Activated effector memory CD4-positive, alpha-beta T cell treated with Interleukin-2 at 50 U/mL for 16 hours (primary cell): ENCODE data around the gene SCARB1.

Experiments used
- DNase-seq: peaks from one replicate; pipeline ENCODE4 v3.0.0-alpha.2; 2020

The SCARB1 gene

GRCh38 chr12:124841558-124841945 is 22.1 kb downstream of the SCARB1 start:
- no peak for DNase-seq

- DNase-seq = no peak
Measured at GRCh38 chr12:124837958-124838803, 25.5 kb downstream of the SCARB1 start.

GRCh38 chr12:124837249-124837897 is 26.3 kb downstream of the SCARB1 start:
- DNase-seq = no peak

DNA sequence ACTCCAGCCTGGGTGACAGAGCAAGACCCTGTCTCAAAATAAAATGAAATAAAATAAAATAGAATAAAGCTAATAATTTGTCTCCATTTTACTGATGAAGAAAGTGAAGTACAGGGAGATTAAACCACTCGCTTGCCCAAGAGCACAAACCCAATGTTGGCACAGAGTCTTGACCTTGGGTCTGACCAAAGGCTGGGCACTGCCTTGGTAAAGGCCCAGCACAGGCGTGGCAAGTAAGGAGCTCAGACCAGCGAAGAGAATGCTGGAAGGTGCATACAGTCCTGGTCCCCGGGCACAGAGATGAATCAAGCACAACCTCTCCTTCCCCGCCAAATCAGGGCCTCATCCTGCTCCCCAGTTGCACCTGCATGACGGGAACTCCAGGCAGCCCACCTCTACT is 26.9 kb downstream of the SCARB1 start:
- DNase-seq = no peak

GRCh38 chr12:124835656-124836410 is 27.8 kb downstream of the SCARB1 start:
- no peak for DNase-seq

GRCh38 chr12:124834822-124835221 is 28.8 kb downstream of the SCARB1 start:
- no peak for DNase-seq

- DNase-seq = no peak
Measured at GRCh38 chr12:124833693-124834122, 30.0 kb downstream of the SCARB1 start.

- no peak for DNase-seq
Measured at GRCh38 chr12:124832856-124833255, 30.8 kb downstream of the SCARB1 start.

DNA sequence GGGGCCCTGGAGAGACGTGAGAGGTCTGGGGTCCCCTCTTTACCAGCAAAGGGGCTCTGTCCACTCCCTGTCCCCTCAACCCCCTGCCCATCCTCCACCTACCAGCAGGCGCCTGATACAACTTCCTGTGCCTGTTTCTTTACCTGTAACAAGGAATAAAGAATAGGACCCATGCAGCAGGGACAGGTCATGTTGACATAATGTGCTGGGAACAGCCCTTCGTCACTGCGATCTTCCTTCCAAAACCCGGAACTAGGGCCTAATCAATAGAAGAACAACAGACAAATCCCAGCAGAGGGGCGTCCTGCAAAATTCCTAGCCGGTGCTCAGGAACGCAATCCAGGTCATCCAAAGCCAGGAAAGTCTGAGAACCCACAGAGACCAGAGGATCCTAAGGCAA is 32.1 kb downstream of the SCARB1 start:
- no peak for DNase-seq

GRCh38 chr12:124830306-124830705 is 33.4 kb downstream of the SCARB1 start:
- DNase-seq = no peak

GRCh38 chr12:124829708-124830304 is 33.9 kb downstream of the SCARB1 start:
- DNase-seq = no peak

GRCh38 chr12:124829008-124829707 is 34.5 kb downstream of the SCARB1 start:
- no peak for DNase-seq

DNA sequence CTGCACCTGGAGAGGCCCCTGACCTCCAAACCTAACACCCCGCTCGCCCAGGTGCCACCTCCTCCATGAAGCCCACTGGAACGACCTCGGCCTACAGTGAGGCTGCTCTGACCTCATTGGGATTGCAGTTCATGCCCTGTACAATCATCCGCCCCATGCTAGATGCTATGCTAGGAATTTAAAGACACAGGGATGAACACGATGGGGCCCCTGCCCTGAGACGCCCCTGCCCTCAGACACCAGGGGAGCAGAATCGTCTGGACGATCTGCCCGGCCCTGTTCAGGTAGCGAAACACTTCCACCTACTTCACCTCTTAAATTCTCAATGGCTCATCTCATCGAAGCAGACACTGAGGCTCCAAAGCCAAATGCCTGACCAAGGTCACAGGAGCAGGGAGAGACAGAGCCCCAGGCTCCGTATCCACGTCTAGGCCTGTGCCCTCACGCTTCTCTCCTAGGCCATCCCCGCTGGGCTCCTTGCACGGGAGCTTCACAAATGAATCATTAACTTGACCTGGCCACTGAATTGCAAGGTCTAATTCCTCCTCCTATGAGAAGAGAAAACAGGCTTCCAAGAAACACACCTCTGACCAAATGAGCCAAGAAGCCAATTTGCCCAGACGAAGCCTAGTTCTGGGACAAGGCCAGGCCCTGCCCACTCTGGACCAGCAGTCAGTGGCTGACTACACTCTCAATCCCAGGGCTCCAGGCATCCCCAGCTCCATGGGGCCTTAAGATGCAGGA is 35.2 kb downstream of the SCARB1 start:
- no peak for DNase-seq

DNA sequence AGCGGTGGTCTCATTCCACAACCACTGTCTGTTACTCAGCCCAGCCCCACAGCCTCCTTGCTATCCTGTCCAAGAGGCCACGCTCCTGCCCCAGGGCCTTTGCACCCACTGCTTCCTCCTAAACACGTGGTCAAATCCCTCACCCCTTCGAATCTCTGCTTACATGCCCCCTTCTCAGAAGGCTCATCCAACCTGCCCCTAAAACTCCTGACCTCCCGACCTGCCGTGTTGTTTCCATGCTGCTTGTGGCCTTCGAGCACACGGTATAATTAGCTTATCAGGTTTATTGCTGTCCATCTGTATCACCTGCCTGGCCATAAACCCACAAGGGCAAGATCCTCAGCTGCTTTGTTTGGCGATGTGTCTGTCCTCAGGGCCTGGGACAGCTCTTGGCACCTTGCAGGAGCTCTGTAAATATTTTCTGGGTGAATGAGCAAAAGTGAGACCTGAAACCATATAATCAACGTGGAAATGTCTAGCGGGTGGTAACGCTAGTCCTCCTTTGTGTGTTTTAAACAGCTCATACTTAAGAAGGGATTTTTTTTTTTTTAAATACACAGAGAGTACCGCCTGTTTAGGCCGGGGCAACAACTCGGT is 36.0 kb downstream of the SCARB1 start:
- no peak for DNase-seq

GRCh38 chr12:124824195-124824594 is 39.5 kb downstream of the SCARB1 start:
- no peak for DNase-seq

- DNase-seq = no peak
Measured at GRCh38 chr12:124823272-124823970, 40.2 kb downstream of the SCARB1 start.

DNA sequence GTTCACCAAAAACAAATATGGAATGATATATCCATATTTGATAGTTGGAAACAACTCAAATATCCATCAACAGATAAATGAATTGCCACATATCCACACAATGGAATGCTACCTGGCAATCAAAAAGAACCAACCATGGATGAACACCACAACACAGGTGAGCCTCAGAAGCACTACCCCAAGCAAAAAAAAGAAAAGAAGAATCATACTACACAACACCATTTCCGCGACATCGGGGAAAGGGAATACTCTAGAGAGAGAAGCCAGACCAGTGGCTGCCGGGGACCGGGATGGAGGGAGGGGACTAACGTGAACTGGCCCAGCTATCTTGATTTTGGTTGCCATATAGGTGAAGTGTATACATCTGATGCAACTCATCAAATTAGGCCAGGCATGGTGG is 41.4 kb downstream of the SCARB1 start:
- no peak for DNase-seq

DNA sequence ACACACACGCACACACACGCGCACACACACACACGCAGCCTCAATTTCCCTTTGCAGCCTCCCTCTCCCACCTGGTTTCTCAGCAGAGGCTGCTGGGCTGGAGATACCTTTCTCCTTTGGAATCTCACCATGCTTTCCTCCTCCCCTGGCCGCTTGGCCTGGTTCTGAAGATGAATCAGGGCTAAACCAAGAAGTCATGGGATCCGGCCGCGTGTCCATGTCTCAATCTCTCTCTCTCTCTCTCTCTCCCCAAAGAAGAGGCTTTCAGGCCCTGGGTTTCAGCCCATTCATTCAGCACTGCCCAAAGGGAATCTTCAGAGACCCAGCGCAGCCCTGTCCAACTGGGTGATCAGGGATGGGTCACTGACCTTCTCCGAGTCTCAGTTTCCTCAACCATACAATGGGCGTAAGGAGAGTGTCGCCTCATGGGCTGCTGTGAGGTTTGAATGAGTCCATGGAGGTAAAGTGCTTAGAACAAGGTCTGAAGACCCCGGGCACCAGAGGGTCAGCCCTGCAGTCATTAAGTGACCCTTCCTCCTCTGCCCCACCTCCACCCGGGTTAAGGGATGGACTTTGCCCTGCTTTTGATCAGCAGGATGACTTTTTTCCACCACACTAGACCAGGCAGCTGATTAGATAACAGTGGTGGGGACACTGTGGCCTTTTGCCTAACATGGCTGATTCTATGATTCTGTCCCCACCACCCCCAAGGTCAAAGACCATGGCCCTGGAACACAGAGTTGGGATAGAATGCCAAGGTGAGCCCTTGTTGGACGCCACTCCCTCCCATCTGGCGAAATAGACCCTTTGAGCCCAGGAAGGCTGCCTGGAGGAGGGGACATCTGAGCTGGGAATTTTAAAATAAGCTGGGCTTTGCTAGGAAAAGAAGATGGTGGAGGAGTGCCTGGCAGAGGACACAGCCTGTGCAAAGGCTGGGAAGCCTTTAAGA is 42.1 kb downstream of the SCARB1 start:
- DNase-seq = no peak

- no peak for DNase-seq
Measured at GRCh38 chr12:124820199-124820598, 43.5 kb downstream of the SCARB1 start.

DNA sequence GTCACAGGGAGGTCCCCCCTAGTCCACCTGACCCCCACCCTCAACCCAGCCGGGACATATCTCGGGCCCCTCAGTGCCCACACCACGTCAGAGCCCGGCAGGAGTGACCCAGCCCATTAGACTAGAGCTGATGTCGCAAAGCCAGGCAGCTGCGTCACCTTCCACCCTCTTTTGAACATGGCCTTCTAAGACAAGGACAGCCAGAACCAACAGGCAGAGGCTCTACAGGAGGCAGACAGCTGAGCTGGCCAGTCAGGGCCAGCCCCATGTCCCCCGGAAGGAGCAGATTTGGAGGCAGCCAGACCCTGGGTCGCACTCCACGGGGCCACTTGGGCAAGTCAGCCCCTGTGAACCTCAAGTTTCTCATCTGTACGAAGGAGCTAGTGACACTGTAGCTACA is 44.1 kb downstream of the SCARB1 start:
- no peak for DNase-seq
